Thyroid gland (tissue), 4 donors: ENCODE data around the gene NOP56.

Experiments
- POLR2A ChIP-seq, 2 donors: fragments of 450-650 bp; IDR thresholded peaks; one replicate each; pipeline ENCODE4 v1.6.1; 2017; ENCODE audit warnings: antibody characterized with exemption in 2 of 2, mild to moderate bottlenecking in 2 of 2, moderate library complexity in 1 of 2
- TF ChIP-seq, protein P1 (sequence below), 6 experiments: fragments of 200-600 bp in 3 of 6; fragments of 450-650 bp in 3 of 6; sonication (generic) in 3 of 6; IDR thresholded peaks; one replicate each; pipeline ENCODE4 v1.5.1; 2016 to 2019; ENCODE audit warnings: antibody characterized with exemption in 6 of 6, mild to moderate bottlenecking in 2 of 6, inconsistent platforms in 1 of 6, moderate library complexity in 1 of 6

DNA sequence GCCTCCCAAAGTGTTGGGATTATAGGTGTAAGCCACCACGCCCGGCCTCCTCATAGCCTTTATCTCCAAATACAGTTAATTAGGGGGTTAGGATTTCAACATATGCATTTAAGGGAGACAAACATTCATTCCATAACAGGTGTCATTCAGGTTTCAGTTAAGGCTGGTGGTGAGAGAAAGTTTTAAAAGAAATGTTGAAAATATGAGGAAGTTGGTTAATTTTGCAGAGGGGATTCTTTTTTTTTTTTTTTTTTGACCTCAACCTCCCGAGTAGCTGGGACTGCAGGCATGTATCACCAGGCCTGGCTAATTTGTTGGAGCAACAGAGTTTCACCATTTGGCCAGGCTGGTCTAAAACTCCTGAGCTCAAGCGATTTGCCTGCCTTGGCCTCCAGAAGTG, 27.6 kb downstream of the NOP56 start:
- TF ChIP-seq, protein P1, sequence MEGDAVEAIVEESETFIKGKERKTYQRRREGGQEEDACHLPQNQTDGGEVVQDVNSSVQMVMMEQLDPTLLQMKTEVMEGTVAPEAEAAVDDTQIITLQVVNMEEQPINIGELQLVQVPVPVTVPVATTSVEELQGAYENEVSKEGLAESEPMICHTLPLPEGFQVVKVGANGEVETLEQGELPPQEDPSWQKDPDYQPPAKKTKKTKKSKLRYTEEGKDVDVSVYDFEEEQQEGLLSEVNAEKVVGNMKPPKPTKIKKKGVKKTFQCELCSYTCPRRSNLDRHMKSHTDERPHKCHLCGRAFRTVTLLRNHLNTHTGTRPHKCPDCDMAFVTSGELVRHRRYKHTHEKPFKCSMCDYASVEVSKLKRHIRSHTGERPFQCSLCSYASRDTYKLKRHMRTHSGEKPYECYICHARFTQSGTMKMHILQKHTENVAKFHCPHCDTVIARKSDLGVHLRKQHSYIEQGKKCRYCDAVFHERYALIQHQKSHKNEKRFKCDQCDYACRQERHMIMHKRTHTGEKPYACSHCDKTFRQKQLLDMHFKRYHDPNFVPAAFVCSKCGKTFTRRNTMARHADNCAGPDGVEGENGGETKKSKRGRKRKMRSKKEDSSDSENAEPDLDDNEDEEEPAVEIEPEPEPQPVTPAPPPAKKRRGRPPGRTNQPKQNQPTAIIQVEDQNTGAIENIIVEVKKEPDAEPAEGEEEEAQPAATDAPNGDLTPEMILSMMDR (IDR thresholded peaks at IDR 0.05): no peak
- no peak for TF ChIP-seq POLR2A (IDR thresholded peaks at IDR 0.05)
